Ishikawa (cell line): ENCODE measurements around the gene PRRT1B.

Source experiments
- CEBPB ChIP-seq: IDR thresholded peaks from 2 replicates; pipeline ENCODE4 v1.6.1; 2012
- CREB1 ChIP-seq: IDR thresholded peaks from 2 replicates; pipeline ENCODE4 v1.6.1; 2012; ENCODE audit warnings: low read depth
- EGR1 ChIP-seq: IDR thresholded peaks from 2 replicates; pipeline ENCODE4 v1.6.1; 2012
- EP300 ChIP-seq: IDR thresholded peaks from 2 replicates; pipeline ENCODE4 v1.6.1; 2012; ENCODE audit warnings: borderline replicate concordance
- FOXM1 ChIP-seq: IDR thresholded peaks from 2 replicates; pipeline ENCODE4 v1.6.1; 2012; ENCODE audit warnings: low read depth, borderline replicate concordance
- MAX ChIP-seq: IDR thresholded peaks from 2 replicates; pipeline ENCODE4 v1.6.1; 2012
- NFIC ChIP-seq: IDR thresholded peaks from 2 replicates; pipeline ENCODE4 v1.6.1; 2012
- RAD21 ChIP-seq: IDR thresholded peaks from 2 replicates; pipeline ENCODE4 v1.6.1; 2012; ENCODE audit warnings: low read depth
- REST ChIP-seq: IDR thresholded peaks from 2 replicates; pipeline ENCODE4 v1.6.1; 2012; ENCODE audit warnings: low read depth, mild to moderate bottlenecking
- TAF1 ChIP-seq: IDR thresholded peaks from 2 replicates; pipeline ENCODE4 v1.6.1; 2012; ENCODE audit warnings: low read depth, mild to moderate bottlenecking
- TCF12 ChIP-seq: IDR thresholded peaks from 2 replicates; pipeline ENCODE4 v1.6.1; 2012; ENCODE audit warnings: low read depth
- USF1 ChIP-seq: IDR thresholded peaks from 2 replicates; pipeline ENCODE4 v1.6.1; 2012
- YY1 ChIP-seq: IDR thresholded peaks from 2 replicates; pipeline ENCODE4 v1.6.1; 2012; ENCODE audit warnings: low read depth
- ZBTB7A ChIP-seq: IDR thresholded peaks from 2 replicates; pipeline ENCODE4 v1.6.1; 2012; ENCODE audit warnings: low read depth

GRCh38 chr9:131546336-131547084 is 1.2 kb downstream of the PRRT1B start:
- TF ChIP-seq EP300 (no peak), ZBTB7A (peak; percentile 8; the same call in 1 of the 2 replicates), YY1 (no peak), USF1 (no peak), FOXM1 (no peak), CREB1 (no peak), REST (no peak), CEBPB (no peak), EGR1 (no peak), TAF1 (no peak), TCF12 (no peak), MAX (no peak), RAD21 (no peak), NFIC (no peak)
